Body of pancreas (tissue), 4 donors: ENCODE results near the gene EIF4EBP3. TPM values are rescaled to one million over a fixed set of nuclear protein-coding genes. Genes with fewer than 3 reads are reported as not detected.
A peak's percentile ranks its signal among the peaks of the same experiment; 100 is the strongest.
"Not testable (repeated sequence)": the region's sequence is repeated elsewhere in the genome, so short reads cannot be mapped to it uniquely, and the experiment has no call there.

ENCODE experiments used
- ATAC-seq: fragments of 150-250 bp; one replicate; pipeline ENCODE4 v1.9.1; 2016
- DNase-seq, 4 donors: peaks; one replicate each; pipeline ENCODE4 v3.0.0-alpha.2; 2019
- H3K27ac ChIP-seq, 4 donors: fragments of 200-600 bp; sonication (generic); 1 replicate in 3 of 4; 2 replicates in 1 of 4; pipeline versions ENCODE4 v1.5.1 to v1.6.1; 2016 to 2019; ENCODE audit warnings: mild to moderate bottlenecking in 1 of 4, mixed read lengths in 1 of 4, moderate library complexity in 1 of 4
- H3K27me3 ChIP-seq, 2 donors: fragments of 200-600 bp; sonication (generic); one replicate each; pipeline ENCODE4 v1.6.0; 2016; ENCODE audit warnings: mild to moderate bottlenecking in 1 of 2
- H3K36me3 ChIP-seq, 2 donors: fragments of 200-600 bp; sonication (generic); replicated peaks in 1 of 2; 2 replicates each; pipeline ENCODE4 v1.5.1; 2016; ENCODE audit warnings: low read depth in 2 of 2; ENCODE audit not compliant: insufficient read depth in 1 of 2
- H3K4me1 ChIP-seq: fragments of 200-600 bp; sonication (generic); one replicate; pipeline ENCODE4 v1.6.0; 2016
- H3K4me3 ChIP-seq, 2 donors: fragments of 200-600 bp; sonication (generic); 1 replicate in 1 of 2; 2 replicates in 1 of 2; pipeline ENCODE4 v1.5.1; 2016 to 2019
- H3K9me3 ChIP-seq, 3 donors: fragments of 200-600 bp; sonication (generic); 1 replicate in 2 of 3; 2 replicates in 1 of 3; pipeline ENCODE4 v1.5.1; 2016
- CTCF ChIP-seq, 7 experiments: fragments of 450-650 bp in 4 of 7; fragments of 200-600 bp in 3 of 7; sonication (generic) in 3 of 7; IDR thresholded peaks; one replicate each; pipeline ENCODE4 v1.5.1; 2016 to 2019; ENCODE audit warnings: antibody characterized with exemption in 7 of 7
- POLR2A ChIP-seq, 3 donors: fragments of 450-650 bp; IDR thresholded peaks; one replicate each; pipeline ENCODE4 v1.6.1; 2016; ENCODE audit warnings: antibody characterized with exemption in 3 of 3, mild to moderate bottlenecking in 2 of 3
- WGBS, 2 donors: methylation state at CpG; one replicate each; pipeline ENCODE4 v1.1.5; 2017; 5-methylcytosine and 5-hydroxymethylcytosine counted together
- intact Hi-C: fragments of 100-400 bp; cut with DNase I; formaldehyde crosslinking; loops from one replicate; pipeline ENCODE4 v1.15.1; 2023
- total RNA-seq, 2 donors: library from RNA; depleted of rRNA; stranded (reverse); fragments of >200 nt; gene quantifications; one replicate each; pipeline ENCODE4 v1.1.0, GENCODE V29; 2016

EIF4EBP3 gene
- total RNA-seq, 2 donors from 2014 or later: 7.3 TPM; not detected in 1

DNA sequence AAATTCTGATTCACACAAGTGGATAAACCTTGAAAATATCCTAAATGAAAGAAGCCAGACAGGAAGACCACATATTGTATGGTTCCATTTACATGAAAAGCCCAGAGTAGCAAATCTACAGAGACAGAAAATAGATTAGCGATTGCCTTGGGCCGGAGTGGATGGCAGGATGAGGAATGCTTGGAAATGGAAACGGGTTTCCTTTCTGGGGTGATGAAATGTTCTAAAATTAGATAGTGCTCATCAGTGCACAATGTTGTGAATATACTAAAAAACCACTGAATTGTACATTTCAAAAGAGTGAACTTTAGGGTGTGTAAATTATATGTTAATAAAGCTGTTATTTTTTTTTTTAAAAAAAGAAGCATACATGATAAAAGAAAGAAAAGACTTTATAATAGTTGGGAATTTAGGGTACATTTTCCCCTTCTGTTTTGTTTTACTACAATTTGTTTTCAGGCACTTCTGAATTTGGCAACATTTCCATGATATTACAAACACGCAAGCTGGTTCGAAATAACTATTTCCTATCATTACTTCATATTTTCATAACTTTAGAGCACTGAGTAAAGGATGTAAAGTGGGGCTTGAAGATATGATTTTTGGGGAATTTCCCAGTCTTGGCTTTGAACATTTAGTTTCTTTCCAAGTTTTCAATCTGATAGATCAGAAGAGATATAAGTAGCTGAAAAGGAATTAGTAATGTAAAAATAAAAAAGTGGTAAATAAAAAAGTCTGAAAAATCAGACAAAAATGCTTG lies 41.0 kb downstream of the EIF4EBP3 start:
- H3K27me3 ChIP-seq: no peaks in the 10 kb centered on the region
- DNase-seq (no peak), ATAC-seq (peak; percentile 40)
- no peaks in the 10 kb centered on the region for H3K4me1 ChIP-seq
- peak overlapping the region in 1 of 4 donors; percentile 48 for H3K27ac ChIP-seq
- H3K4me3 ChIP-seq: no peak overlapping the region
- TF ChIP-seq CTCF (IDR thresholded peaks at IDR 0.05) (no peak), POLR2A (IDR thresholded peaks at IDR 0.05) (no peak)
- intact Hi-C loops: no loop called here
- 61 to 72% methylated on average over 5 of the region's 5 CpGs for WGBS, 2 donors
- H3K36me3 ChIP-seq: no peaks in the 10 kb centered on the region
- no peaks in the 10 kb centered on the region for H3K9me3 ChIP-seq

DNA sequence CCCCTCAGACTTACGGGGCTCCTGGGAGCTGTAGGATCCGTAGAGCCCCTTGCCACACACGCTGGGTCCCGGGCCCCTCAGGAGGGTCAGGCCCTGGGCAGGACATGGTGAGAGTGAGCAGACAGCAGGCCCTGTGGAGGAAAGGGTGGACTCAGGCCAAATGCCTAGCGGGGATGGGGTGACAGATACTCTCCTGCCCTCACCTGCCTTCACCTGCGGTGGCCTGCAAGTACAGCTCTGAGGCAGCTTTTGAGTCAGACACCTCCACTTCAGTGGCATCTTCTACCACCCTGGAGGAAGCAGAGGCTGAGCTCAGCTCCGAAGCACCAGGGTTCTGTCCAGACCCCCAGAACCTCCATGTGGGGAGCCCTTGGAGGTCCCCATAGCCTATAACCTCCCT lies 43.4 kb downstream of the EIF4EBP3 start:
- TF ChIP-seq POLR2A (IDR thresholded peaks at IDR 0.05) (no peak), CTCF (IDR thresholded peaks at IDR 0.05) (no peak)
- no peaks in the 10 kb centered on the region for H3K9me3 ChIP-seq
- H3K4me1 ChIP-seq: peaks cover 12% of the 10 kb centered on the region
- ATAC-seq (no peak), DNase-seq (no peak)
- no peaks in the 10 kb centered on the region for H3K27me3 ChIP-seq
- H3K36me3 ChIP-seq: no peaks in the 10 kb centered on the region
- intact Hi-C loops: no loop called here
- H3K27ac ChIP-seq: no peak overlapping the region
- 76 to 77% methylated on average over 2 to 7 of the region's 7 CpGs for whole genome bisulfite sequencing, 2 donors
- no peak overlapping the region for H3K4me3 ChIP-seq

DNA sequence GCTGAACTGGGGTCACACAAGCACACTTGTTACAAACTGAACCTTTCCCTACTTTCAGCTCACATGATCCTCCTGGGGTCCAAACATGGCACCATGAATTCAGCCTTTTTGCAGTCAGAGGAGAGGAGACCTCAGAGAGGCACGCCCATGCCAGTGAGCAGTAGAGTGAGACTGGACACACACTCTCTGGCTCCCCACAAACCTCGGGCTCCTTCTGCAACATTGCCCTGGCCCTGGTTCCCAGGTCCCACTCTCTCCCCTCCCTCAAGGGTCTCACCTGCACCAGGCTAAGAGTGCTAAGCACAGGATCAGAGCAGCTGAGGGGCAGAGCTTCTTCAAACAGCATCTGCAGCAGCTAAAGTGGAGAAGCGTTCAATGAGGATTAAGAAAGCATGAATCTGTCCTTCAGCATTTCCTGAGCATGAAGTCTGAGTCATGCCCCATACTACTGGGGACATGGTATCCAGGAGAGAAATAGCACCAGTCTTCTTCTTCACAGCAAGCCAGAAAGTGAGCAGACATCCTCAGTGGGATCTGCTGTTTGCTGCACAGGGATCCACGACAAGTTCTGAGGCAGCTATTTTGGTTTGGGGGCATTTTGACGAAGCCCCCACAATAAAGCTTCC lies 44.4 kb downstream of the EIF4EBP3 start:
- Histone ChIP-seq H3K4me1 (peaks cover 20% of the 10 kb centered on the region), H3K27ac (no peak overlapping the region), H3K27me3 (no peaks in the 10 kb centered on the region), H3K36me3 (no peaks in the 10 kb centered on the region), H3K9me3 (no peaks in the 10 kb centered on the region), H3K4me3 (no peak overlapping the region)
- WGBS, 2 donors: 70% methylated on average over 4 to 5 of the region's 5 CpGs
- TF ChIP-seq POLR2A (IDR thresholded peaks at IDR 0.05) (no peak), CTCF (IDR thresholded peaks at IDR 0.05) (no peak)
- DNase-seq (no peak), ATAC-seq (no peak)
- intact Hi-C loops: no loop called here

DNA sequence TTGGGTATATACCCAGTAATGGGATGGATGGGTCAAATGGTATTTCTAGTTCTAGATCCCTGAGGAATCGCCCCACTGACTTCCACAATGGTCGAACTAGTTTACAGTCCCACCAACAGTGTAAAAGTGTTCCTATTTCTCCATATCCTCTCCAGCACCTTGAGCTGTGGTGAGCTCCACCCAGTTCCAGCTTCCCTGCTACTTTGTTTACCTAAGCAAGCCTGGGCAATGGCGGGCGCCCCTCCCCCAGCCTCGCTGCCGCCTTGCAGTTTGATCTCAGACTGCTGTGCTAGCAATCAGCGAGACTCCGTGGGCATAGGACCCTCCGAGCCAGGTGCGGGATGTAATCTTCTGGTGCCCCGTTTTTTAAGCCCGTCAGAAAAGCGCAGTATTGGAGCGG lies 45.6 kb downstream of the EIF4EBP3 start:
- H3K4me3 ChIP-seq, ATAC-seq, intact Hi-C loops, H3K27me3 ChIP-seq, H3K9me3 ChIP-seq, H3K36me3 ChIP-seq, H3K27ac ChIP-seq: not testable (repeated sequence)
- peak in 1 of 3 donors; percentile 3 for TF ChIP-seq POLR2A (IDR thresholded peaks at IDR 0.05)
- peak in 1 of 4 donors; percentile 17 for DNase-seq
- WGBS, 2 donors: 30 to 34% methylated on average over 10 of the region's 14 CpGs
- H3K4me1 ChIP-seq: peaks cover 27% of the 10 kb centered on the region

GRCh38 chr5:140594169-140594568 lies 46.7 kb downstream of the EIF4EBP3 start:
- intact Hi-C loops: no loop called here
- WGBS, 2 donors: 61% methylated on average over 6 of the region's 6 CpGs; no CpG with 5 or more reads in 1 of the 2 donors
- no peak overlapping the region for H3K27ac ChIP-seq
- TF ChIP-seq CTCF (IDR thresholded peaks at IDR 0.05): no peak
- no peak for TF ChIP-seq POLR2A (IDR thresholded peaks at IDR 0.05)
- no peaks in the 10 kb centered on the region for H3K9me3 ChIP-seq
- H3K36me3 ChIP-seq: no peaks in the 10 kb centered on the region
- DNase-seq: peak in 1 of 4 donors; percentile 17
- peaks cover 27% of the 10 kb centered on the region for H3K4me1 ChIP-seq
- no peak for ATAC-seq
- no peaks in the 10 kb centered on the region for H3K27me3 ChIP-seq
- no peak overlapping the region for H3K4me3 ChIP-seq
